AG09319 (cell line): ENCODE data around the gene USP25.

Experiments
- DNase-seq: peaks from one replicate; pipeline ENCODE4 v3.0.0-alpha.2; 2010; ENCODE audit warnings: low read depth; ENCODE audit errors: extremely low read depth
- CTCF ChIP-seq: IDR thresholded peaks from 2 replicates; pipeline ENCODE4 v1.5.1; 2011; ENCODE audit warnings: low read depth, mild to moderate bottlenecking, inconsistent platforms, low read length, moderate library complexity

The USP25 gene

DNA sequence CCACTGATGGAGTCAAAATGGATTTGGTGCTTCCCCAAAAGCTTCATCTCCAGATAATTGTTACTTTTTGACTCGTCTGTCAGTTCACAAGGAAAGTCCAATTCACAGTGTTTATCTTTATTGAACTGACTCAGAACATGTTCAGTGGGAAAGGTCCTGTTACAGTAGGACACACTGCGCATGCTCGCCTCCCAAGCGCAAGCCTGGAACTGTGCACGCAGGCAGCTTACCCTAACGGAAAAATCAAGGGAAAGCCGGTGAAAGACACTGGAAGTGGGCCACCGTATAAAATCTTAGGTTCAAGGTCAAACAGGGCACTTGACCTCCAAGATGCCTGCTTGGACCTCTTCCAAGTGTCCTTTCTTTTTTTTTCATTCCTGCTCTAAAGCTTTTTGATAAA lies 174.6 kb downstream of the USP25 start:
- no peak for DNase-seq
- no peak for TF ChIP-seq CTCF

DNA sequence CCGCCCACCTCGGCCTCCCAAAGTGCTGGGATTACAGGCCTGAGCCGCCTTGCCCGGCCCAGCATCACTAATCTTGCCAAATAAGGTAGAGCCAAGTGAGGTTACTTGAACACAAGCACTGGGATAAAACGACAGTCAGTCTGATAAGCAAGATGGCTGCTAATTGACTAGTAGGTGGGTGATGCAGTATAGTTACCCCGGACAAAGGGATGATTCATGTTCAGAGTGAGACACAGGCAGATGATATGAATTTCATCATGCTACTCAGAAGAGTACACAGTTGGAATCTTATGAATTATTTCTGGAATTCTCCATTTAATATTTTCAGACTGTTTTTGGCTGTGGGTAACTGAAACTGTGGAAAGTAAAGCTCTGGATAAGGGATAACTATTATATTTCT lies 178.4 kb downstream of the USP25 start:
- TF ChIP-seq CTCF = no peak
- DNase-seq = no peak

DNA sequence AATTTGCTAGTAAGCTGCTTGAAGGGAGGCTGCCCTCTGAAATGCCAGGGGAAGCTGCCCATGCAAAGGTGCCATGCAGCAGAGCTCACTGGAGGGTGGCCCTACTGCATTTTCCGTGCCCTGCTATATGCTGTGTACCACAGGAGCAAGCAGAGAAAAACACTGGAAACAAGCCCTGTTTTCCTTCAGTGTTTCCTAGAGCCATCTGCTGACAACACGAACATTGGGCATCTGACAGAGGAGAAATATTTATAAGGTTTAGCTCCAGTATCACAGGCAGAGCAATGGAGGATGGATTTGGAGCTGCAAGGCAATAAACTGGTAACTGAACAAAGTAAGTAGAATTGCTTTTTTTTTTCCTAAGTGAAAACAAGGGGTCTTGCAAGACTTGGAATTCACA lies 198.4 kb downstream of the USP25 start:
- no peak for TF ChIP-seq CTCF
- no peak for DNase-seq

- no peak for DNase-seq
- no peak for TF ChIP-seq CTCF
Observed at GRCh38 chr21:15928686-15929425, 199.1 kb downstream of the USP25 start.

DNA sequence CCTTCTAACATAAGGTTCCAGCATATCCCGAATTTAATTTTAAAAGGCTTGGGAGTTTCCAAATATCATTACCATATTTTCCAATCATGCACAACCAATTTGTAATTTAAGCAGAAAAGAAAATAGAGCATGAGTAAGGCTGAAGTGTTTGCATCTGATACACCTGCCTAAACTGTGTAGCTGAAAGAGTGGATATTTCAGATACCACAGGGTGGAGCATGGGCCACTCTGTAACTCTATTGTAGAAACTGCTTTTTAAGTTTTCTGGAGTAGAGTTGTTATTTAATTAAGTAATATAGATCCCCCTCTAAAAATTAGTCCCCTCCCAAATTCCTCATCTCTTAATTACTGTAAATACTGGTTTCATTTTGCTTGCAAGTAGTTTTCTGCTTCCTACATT lies 199.8 kb downstream of the USP25 start:
- TF ChIP-seq CTCF = no peak
- no peak for DNase-seq
